ENCODE data around the gene UGT1A1. TPM values are rescaled to one million over a fixed set of nuclear protein-coding genes. Genes with fewer than 3 reads are reported as not detected.

Gene UGT1A1
- total RNA-seq, 1 experiment from 2014 or later: not detected

GRCh38 chr2:233811087-233811486 lies 51.0 kb downstream of the UGT1A1 start:
- H3K27ac ChIP-seq (ENCODE audit: low read depth, low read length): no peak overlapping the region
- no peak overlapping the region for H3K9ac ChIP-seq (ENCODE audit: low read length)
- ATAC-seq (no peak), DNase-seq (ENCODE audit: low read depth, low spot score) (no peak)
- no peaks in the 10 kb centered on the region for H3K4me1 ChIP-seq (ENCODE audit: control insufficient read depth in 1 of 2, insufficient read depth in 2 of 2, low read length in 2 of 2)
- H3K79me2 ChIP-seq (ENCODE audit: insufficient read depth, low read length): no peaks in the 10 kb centered on the region
- H3K9me2 ChIP-seq (ENCODE audit: insufficient read depth): no peaks in the 10 kb centered on the region
- no peak overlapping the region for H3K4me3 ChIP-seq (replicated peaks in 1 of 2; ENCODE audit: low read depth in 1 of 2, low read length in 2 of 2)
- ChIA-PET CTCF (no interaction called here), POLR2A (no interaction called here), RAD21 (ENCODE audit: low non-redundant PET in 1 of 2, low total read pairs in 2 of 2, uncharacterized antibody in 2 of 2, unreplicated experiment in 2 of 2) (no interaction called here)
- no peak overlapping the region for H2AFZ ChIP-seq (ENCODE audit: low read depth, low read length, poor library complexity, severe bottlenecking)
- no peaks in the 10 kb centered on the region for H3K9me3 ChIP-seq (ENCODE audit: control insufficient read depth in 1 of 2, insufficient read depth in 1 of 2, low read depth in 1 of 2, low read length in 2 of 2)
- intact Hi-C loops (cut with micrococcal nuclease): no loop called here
- H3K4me2 ChIP-seq (ENCODE audit: low read length): no peak overlapping the region
- H4K20me1 ChIP-seq (ENCODE audit: insufficient read depth): no peaks in the 10 kb centered on the region
- no peak for TF ChIP-seq CTCF (IDR thresholded peaks at IDR 0.05 in 2 of 3, conservative IDR thresholded peaks at IDR 0.05 in 1 of 3; ENCODE audit: borderline replicate concordance in 1 of 3, insufficient read depth in 1 of 3, low read depth in 2 of 3, low read length in 2 of 3)
- no peak for TF ChIP-seq JUND (IDR thresholded peaks at IDR 0.05)
- no peak for TF ChIP-seq ATF3 (IDR thresholded peaks at IDR 0.05)
- TF ChIP-seq SIN3A (IDR thresholded peaks at IDR 0.05; ENCODE audit: low read depth): no peak
- no peak for TF ChIP-seq POLR2A (IDR thresholded peaks at IDR 0.05; ENCODE audit: borderline replicate concordance, extremely low read depth, insufficient read depth, insufficient read length)
- no peak for TF ChIP-seq RAD21 (IDR thresholded peaks at IDR 0.05; ENCODE audit: low read depth)
- H3K27me3 ChIP-seq (ENCODE audit: insufficient read depth, low read length): no peaks in the 10 kb centered on the region; the same call in 1 of the 2 replicates
- H3K36me3 ChIP-seq (ENCODE audit: control insufficient read depth in 1 of 2, insufficient read depth in 2 of 2, low read length in 2 of 2): no peaks in the 10 kb centered on the region
- BruUV-seq (replicated peaks): no TSS peak

GRCh38 chr2:233811732-233812131 lies 51.7 kb downstream of the UGT1A1 start:
- Histone ChIP-seq H3K79me2 (ENCODE audit: insufficient read depth, low read length) (no peaks in the 10 kb centered on the region), H3K4me3 (replicated peaks in 1 of 2; ENCODE audit: low read depth in 1 of 2, low read length in 2 of 2) (no peak overlapping the region), H3K36me3 (ENCODE audit: control insufficient read depth in 1 of 2, insufficient read depth in 2 of 2, low read length in 2 of 2) (no peaks in the 10 kb centered on the region), H3K27ac (ENCODE audit: low read depth, low read length) (no peak overlapping the region), H3K27me3 (ENCODE audit: insufficient read depth, low read length) (no peaks in the 10 kb centered on the region; the same call in 1 of the 2 replicates), H3K4me2 (ENCODE audit: low read length) (no peak overlapping the region), H4K20me1 (ENCODE audit: insufficient read depth) (no peaks in the 10 kb centered on the region), H3K9ac (ENCODE audit: low read length) (no peak overlapping the region), H3K4me1 (ENCODE audit: control insufficient read depth in 1 of 2, insufficient read depth in 2 of 2, low read length in 2 of 2) (no peaks in the 10 kb centered on the region), H2AFZ (ENCODE audit: low read depth, low read length, poor library complexity, severe bottlenecking) (no peak overlapping the region), H3K9me2 (ENCODE audit: insufficient read depth) (no peaks in the 10 kb centered on the region), H3K9me3 (ENCODE audit: control insufficient read depth in 1 of 2, insufficient read depth in 1 of 2, low read depth in 1 of 2, low read length in 2 of 2) (no peaks in the 10 kb centered on the region)
- intact Hi-C loops (cut with micrococcal nuclease): no loop called here
- ChIA-PET RAD21 (ENCODE audit: low non-redundant PET in 1 of 2, low total read pairs in 2 of 2, uncharacterized antibody in 2 of 2, unreplicated experiment in 2 of 2) (no interaction called here), CTCF (no interaction called here), POLR2A (no interaction called here)
- no peak for DNase-seq (ENCODE audit: low read depth, low spot score)
- ATAC-seq: no peak
- no TSS peak for BruUV-seq (replicated peaks)
- no peak for TF ChIP-seq POLR2A (IDR thresholded peaks at IDR 0.05; ENCODE audit: borderline replicate concordance, extremely low read depth, insufficient read depth, insufficient read length)
- TF ChIP-seq ZBTB33 (IDR thresholded peaks at IDR 0.05; ENCODE audit: extremely low read depth, insufficient replicate concordance, low read length): no peak
- TF ChIP-seq TCF7L2 (IDR thresholded peaks at IDR 0.05; ENCODE audit: borderline replicate concordance, extremely low read depth, insufficient read depth, insufficient read length): no peak
- no peak for TF ChIP-seq MAX (IDR thresholded peaks at IDR 0.05)
- no peak for TF ChIP-seq ATF3 (IDR thresholded peaks at IDR 0.05)
- no peak for TF ChIP-seq SP1 (IDR thresholded peaks at IDR 0.05; ENCODE audit: low read depth)
- TF ChIP-seq CEBPB (IDR thresholded peaks at IDR 0.05; ENCODE audit: low read depth): no peak
- no peak for TF ChIP-seq YY1 (IDR thresholded peaks at IDR 0.05; ENCODE audit: extremely low read depth, insufficient replicate concordance, low read depth, low read length)
- TF ChIP-seq JUND (IDR thresholded peaks at IDR 0.05): no peak
